ENCODE measurements around the gene NUP50. TPM values are rescaled to one million over a fixed set of nuclear protein-coding genes. Genes with fewer than 3 reads are reported as not detected.

Gene NUP50
- total RNA-seq, 2 experiments from 2014 or later: 158 to 166 TPM

- CTCF ChIA-PET: no interaction called here
- POLR2A ChIA-PET: no interaction called here
Measured at GRCh38 chr22:45223304-45224117, 59.8 kb downstream of the NUP50 start.

- ChIA-PET CTCF (no interaction called here), POLR2A (no interaction called here)
Measured at GRCh38 chr22:45224331-45224730, 60.6 kb downstream of the NUP50 start.

- ChIA-PET POLR2A (no interaction called here), CTCF (no interaction called here)
Measured at GRCh38 chr22:45224988-45225731, 61.4 kb downstream of the NUP50 start.

- POLR2A ChIA-PET: no interaction called here
- CTCF ChIA-PET: no interaction called here
Measured at GRCh38 chr22:45225732-45226502, 62.2 kb downstream of the NUP50 start.

GRCh38 chr22:45226503-45227186, 62.9 kb downstream of the NUP50 start:
- POLR2A ChIA-PET: no interaction called here
- CTCF ChIA-PET: no interaction called here

GRCh38 chr22:45227645-45228400, 64.1 kb downstream of the NUP50 start:
- ChIA-PET POLR2A (no interaction called here), CTCF (no interaction called here)

- POLR2A ChIA-PET: no interaction called here
Measured at GRCh38 chr22:45228401-45228754, 64.7 kb downstream of the NUP50 start.

GRCh38 chr22:45229181-45229580, 65.5 kb downstream of the NUP50 start:
- ChIA-PET POLR2A (no interaction called here), CTCF (no interaction called here)

More at GRCh38 chr22:45228401-45228754, 64.7 kb downstream of the NUP50 start:
- CTCF ChIA-PET: no interaction called here

- CTCF ChIA-PET: no interaction called here
- POLR2A ChIA-PET: no interaction called here
Measured at GRCh38 chr22:45230026-45230721, 66.4 kb downstream of the NUP50 start.

GRCh38 chr22:45231293-45231692, 67.6 kb downstream of the NUP50 start:
- CTCF ChIA-PET: no interaction called here
- POLR2A ChIA-PET: no interaction called here

GRCh38 chr22:45233386-45233785, 69.7 kb downstream of the NUP50 start:
- ChIA-PET POLR2A (no interaction called here), CTCF (interaction anchor here (0.6 kb wide), 1 partner anchor 13 kb away, joined by 3 read pairs; no protein-coding TSS in a partner anchor)

GRCh38 chr22:45233827-45234226, 70.1 kb downstream of the NUP50 start:
- CTCF ChIA-PET: interaction anchor here (0.6 kb wide), 1 partner anchor 13 kb away, joined by 3 read pairs; no protein-coding TSS in a partner anchor
- POLR2A ChIA-PET: no interaction called here

- ChIA-PET POLR2A (no interaction called here), CTCF (no interaction called here)
Measured at GRCh38 chr22:45235101-45235777, 71.5 kb downstream of the NUP50 start.

- ChIA-PET CTCF (no interaction called here), POLR2A (no interaction called here)
Measured at GRCh38 chr22:45235851-45236342, 72.2 kb downstream of the NUP50 start.

GRCh38 chr22:45237065-45237990, 73.6 kb downstream of the NUP50 start:
- POLR2A ChIA-PET: no interaction called here
- CTCF ChIA-PET: no interaction called here

All from activated CD8-positive, alpha-beta memory T cell treated with anti-CD3 and anti-CD28 coated beads for 36 hours (primary cell).